ENCODE results near the gene NCS1. TPM values are rescaled to one million over a fixed set of nuclear protein-coding genes. Genes with fewer than 3 reads are reported as not detected.

The NCS1 gene
- total and polyA plus RNA-seq, 2 of the 8 experiments (the other 6 are each of a cell fraction or from before 2014, with no cell fraction given) = 34.7 to 47.6 TPM

GRCh38 chr9:130239363-130239695 is 67.1 kb downstream of the NCS1 start (continued):
- no peak for TF ChIP-seq CHD7 (IDR thresholded peaks at IDR 0.05; ENCODE audit: insufficient replicate concordance, low read length)
- no peak for TF ChIP-seq TCF12 (IDR thresholded peaks at IDR 0.05; ENCODE audit: low read depth, low read length)
- no peak for TF ChIP-seq E2F6 (IDR thresholded peaks at IDR 0.05)
- no peak for TF ChIP-seq RAD21 (IDR thresholded peaks at IDR 0.05 in 1 of 2, conservative IDR thresholded peaks at IDR 0.05 in 1 of 2; ENCODE audit: low read depth in 2 of 2, low read length in 2 of 2)

Data from H1 (cell line).